ENCODE measurements around the gene SNORC. TPM values are rescaled to one million over a fixed set of nuclear protein-coding genes. Genes with fewer than 3 reads are reported as not detected.

SNORC gene
- total and polyA plus RNA-seq, 2 of the 4 experiments (the other 2 are of a cell fraction): under 0.01 to 0.67 TPM

DNA sequence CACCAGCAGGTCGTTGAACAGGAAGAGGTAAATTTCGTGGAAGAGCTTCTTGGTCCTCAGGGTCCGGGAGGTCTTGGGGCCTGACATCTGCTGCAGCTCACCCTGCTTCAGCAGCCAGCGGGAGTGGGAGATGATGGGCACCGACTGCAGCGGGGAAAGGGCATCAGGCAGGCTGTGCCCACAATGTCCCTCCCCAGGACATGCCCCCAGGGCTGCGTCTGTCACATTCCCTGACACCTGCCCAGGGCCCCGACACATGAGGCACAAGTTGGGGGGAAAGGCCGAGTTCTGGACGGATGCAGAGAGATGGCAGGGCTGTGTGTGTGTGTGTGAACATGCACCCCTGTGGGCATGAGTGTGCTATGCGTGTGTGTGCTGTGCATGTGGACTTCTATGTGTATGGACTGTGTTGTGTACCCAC lies 13.9 kb downstream of the SNORC start:
- Histone ChIP-seq H3K9me3 (ENCODE audit: control insufficient read depth, insufficient read depth, low read length) (no peaks in the 10 kb centered on the region), H3K18ac (ENCODE audit: low read depth, low read length) (no peak overlapping the region), H3K14ac (replicated peaks; ENCODE audit: low read depth, low read length) (no peak overlapping the region), H2BK15ac (ENCODE audit: low read depth, low read length) (no peak overlapping the region), H3K27me3 (ENCODE audit: control insufficient read depth, insufficient read depth, low read length) (peaks cover 6% of the 10 kb centered on the region; the same call in 1 of the 2 replicates), H3K56ac (ENCODE audit: extremely low read depth, insufficient read depth, low read length) (no peak overlapping the region), H4K91ac (ENCODE audit: insufficient read depth, low read depth, low read length) (no peak overlapping the region), H4K20me1 (ENCODE audit: insufficient read depth, low read length) (no peaks in the 10 kb centered on the region), H3K36me3 (ENCODE audit: control insufficient read depth, insufficient read depth, low read length) (no peaks in the 10 kb centered on the region), H2AK5ac (ENCODE audit: low read depth, low read length) (no peak overlapping the region), H3K79me1 (ENCODE audit: low read depth in 1 of 2, low read length in 2 of 2) (no peaks in the 10 kb centered on the region), H3K9me1 (ENCODE audit: insufficient read depth, low read length) (peaks cover 7% of the 10 kb centered on the region; the same call in 1 of the 2 replicates), H2AFZ (replicated peaks; ENCODE audit: low read length, poor library complexity) (no peak overlapping the region), H3K4me3 (ENCODE audit: insufficient read depth, low read depth, low read length) (no peak overlapping the region), H3K4me1 (ENCODE audit: control insufficient read depth, insufficient read depth, low read length) (no peaks in the 10 kb centered on the region), H2AK9ac (replicated peaks; ENCODE audit: low read depth, low read length, poor library complexity) (no peak overlapping the region), H3K4ac (ENCODE audit: low read depth, low read length) (no peak overlapping the region), H2BK120ac (ENCODE audit: low read depth, low read length) (no peak overlapping the region), H3K4me2 (ENCODE audit: low read depth, low read length) (no peak overlapping the region), H4K5ac (ENCODE audit: low read depth, low read length) (no peak overlapping the region), H2BK5ac (ENCODE audit: low read depth, low read length, poor library complexity, severe bottlenecking) (no peak overlapping the region), H2BK20ac (ENCODE audit: low read depth, low read length) (no peak overlapping the region), H3K27ac (ENCODE audit: insufficient read depth, low read length) (no peak overlapping the region), H3K23ac (ENCODE audit: low read depth, low read length) (no peak overlapping the region), H4K8ac (ENCODE audit: low read depth in 2 of 2, low read length in 2 of 2) (no peak overlapping the region), H3K9ac (ENCODE audit: low read depth, low read length) (no peak overlapping the region)
- 80% methylated on average over 7 of the region's 11 CpGs; no CpG with 5 or more reads in 1 of the 2 experiments for WGBS, 2 experiments (ENCODE audit: extremely low coverage in 2 of 2, insufficient read length in 1 of 2)
- TF ChIP-seq SMC3 (IDR thresholded peaks at IDR 0.05; ENCODE audit: low read depth, low read length) (no peak), FOS (IDR thresholded peaks at IDR 0.05; ENCODE audit: low read depth, low read length) (no peak), MAZ (IDR thresholded peaks at IDR 0.05; ENCODE audit: borderline replicate concordance, low read depth, low read length) (no peak), BHLHE40 (IDR thresholded peaks at IDR 0.05; ENCODE audit: low read depth, low read length) (no peak), RFX5 (IDR thresholded peaks at IDR 0.05; ENCODE audit: low read depth, low read length) (no peak), CTCF (conservative IDR thresholded peaks at IDR 0.05; ENCODE audit: low read depth, low read length) (no peak)
- TF ChIP-seq, protein P1, sequence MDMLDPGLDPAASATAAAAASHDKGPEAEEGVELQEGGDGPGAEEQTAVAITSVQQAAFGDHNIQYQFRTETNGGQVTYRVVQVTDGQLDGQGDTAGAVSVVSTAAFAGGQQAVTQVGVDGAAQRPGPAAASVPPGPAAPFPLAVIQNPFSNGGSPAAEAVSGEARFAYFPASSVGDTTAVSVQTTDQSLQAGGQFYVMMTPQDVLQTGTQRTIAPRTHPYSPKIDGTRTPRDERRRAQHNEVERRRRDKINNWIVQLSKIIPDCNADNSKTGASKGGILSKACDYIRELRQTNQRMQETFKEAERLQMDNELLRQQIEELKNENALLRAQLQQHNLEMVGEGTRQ (IDR thresholded peaks at IDR 0.05; ENCODE audit: low read depth, low read length): no peak
- TF ChIP-seq, protein P2, sequence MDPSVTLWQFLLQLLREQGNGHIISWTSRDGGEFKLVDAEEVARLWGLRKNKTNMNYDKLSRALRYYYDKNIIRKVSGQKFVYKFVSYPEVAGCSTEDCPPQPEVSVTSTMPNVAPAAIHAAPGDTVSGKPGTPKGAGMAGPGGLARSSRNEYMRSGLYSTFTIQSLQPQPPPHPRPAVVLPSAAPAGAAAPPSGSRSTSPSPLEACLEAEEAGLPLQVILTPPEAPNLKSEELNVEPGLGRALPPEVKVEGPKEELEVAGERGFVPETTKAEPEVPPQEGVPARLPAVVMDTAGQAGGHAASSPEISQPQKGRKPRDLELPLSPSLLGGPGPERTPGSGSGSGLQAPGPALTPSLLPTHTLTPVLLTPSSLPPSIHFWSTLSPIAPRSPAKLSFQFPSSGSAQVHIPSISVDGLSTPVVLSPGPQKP (IDR thresholded peaks at IDR 0.05; ENCODE audit: borderline replicate concordance, low read depth, low read length): no peak
- ChIA-PET POLR2A (ENCODE audit: unreplicated experiment) (no interaction called here), CTCF (no interaction called here)
- DNase-seq (no peak), ATAC-seq (ENCODE audit: low read depth) (no peak)
- intact Hi-C loops (cut with micrococcal nuclease): no loop called here
- no TSS peak for BruUV-seq (replicated peaks)
- in situ Hi-C loops (cut with MboI; ENCODE audit: low sequenced_read_pairs): no loop called here
- dilution Hi-C loops (cut with HindIII; ENCODE audit: low sequenced_read_pairs, unreplicated experiment): no loop called here
